ENCODE measurements around the gene CORO1C.

DNA sequence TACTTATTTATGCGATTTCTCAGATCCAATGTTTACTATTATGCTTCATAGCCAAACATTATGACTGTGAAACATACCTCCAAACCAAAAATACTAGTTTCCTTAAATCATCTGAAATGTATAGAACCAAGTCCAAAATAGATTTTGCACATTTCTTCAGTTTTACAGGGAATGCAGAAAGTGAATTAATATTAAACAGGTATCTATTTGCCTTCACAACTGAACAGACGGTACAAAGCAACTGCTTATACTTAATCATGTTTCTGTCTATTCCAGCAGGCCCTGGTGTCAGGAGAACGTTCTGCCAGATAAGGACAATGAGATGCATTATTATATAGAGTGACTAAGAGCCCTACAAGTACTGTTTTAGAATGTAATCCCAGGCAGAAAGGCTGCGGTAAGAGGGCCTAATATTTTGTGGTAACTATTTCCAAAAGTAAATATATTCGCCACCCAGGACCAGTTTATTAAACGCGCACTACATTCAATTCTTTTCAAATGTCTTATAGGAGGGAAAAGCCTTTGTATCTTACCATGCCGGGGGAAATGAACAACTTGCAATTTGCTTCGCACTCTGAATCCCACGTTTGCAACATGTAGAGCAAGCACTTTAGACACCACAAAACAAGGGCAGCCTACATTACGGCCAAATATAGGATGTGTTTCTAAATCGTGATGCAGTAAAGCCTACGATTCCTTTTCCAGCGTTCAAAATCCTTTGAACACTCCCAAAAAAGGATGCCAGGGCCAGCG, 1.5 kb downstream of the CORO1C start:
- TF ChIP-seq RCOR1 (IDR thresholded peaks at IDR 0.05; ENCODE audit: low read depth, low read length) (no peak), CBX8 (IDR thresholded peaks at IDR 0.05) (no peak), EP300 (IDR thresholded peaks at IDR 0.05) (no peak), RFX5 (IDR thresholded peaks at IDR 0.05) (no peak), RAD21 (conservative IDR thresholded peaks at IDR 0.05 in 1 of 2, IDR thresholded peaks at IDR 0.05 in 1 of 2) (no peak), POLR2A (IDR thresholded peaks at IDR 0.05; ENCODE audit: low read length) (no peak), ESRRA (IDR thresholded peaks at IDR 0.05; ENCODE audit: borderline replicate concordance, low read length) (no peak), HOXB13 (CRISPR knock-in tag; IDR thresholded peaks at IDR 0.05; ENCODE audit: low read depth) (no peak)
- TF ChIP-seq, protein P1, sequence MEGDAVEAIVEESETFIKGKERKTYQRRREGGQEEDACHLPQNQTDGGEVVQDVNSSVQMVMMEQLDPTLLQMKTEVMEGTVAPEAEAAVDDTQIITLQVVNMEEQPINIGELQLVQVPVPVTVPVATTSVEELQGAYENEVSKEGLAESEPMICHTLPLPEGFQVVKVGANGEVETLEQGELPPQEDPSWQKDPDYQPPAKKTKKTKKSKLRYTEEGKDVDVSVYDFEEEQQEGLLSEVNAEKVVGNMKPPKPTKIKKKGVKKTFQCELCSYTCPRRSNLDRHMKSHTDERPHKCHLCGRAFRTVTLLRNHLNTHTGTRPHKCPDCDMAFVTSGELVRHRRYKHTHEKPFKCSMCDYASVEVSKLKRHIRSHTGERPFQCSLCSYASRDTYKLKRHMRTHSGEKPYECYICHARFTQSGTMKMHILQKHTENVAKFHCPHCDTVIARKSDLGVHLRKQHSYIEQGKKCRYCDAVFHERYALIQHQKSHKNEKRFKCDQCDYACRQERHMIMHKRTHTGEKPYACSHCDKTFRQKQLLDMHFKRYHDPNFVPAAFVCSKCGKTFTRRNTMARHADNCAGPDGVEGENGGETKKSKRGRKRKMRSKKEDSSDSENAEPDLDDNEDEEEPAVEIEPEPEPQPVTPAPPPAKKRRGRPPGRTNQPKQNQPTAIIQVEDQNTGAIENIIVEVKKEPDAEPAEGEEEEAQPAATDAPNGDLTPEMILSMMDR (IDR thresholded peaks at IDR 0.05): no peak
- TF ChIP-seq, protein P2, sequence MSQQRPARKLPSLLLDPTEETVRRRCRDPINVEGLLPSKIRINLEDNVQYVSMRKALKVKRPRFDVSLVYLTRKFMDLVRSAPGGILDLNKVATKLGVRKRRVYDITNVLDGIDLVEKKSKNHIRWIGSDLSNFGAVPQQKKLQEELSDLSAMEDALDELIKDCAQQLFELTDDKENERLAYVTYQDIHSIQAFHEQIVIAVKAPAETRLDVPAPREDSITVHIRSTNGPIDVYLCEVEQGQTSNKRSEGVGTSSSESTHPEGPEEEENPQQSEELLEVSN (IDR thresholded peaks at IDR 0.05; ENCODE audit: borderline replicate concordance, low read depth): no peak
